ENCODE data around the gene CATSPERD.

DNA sequence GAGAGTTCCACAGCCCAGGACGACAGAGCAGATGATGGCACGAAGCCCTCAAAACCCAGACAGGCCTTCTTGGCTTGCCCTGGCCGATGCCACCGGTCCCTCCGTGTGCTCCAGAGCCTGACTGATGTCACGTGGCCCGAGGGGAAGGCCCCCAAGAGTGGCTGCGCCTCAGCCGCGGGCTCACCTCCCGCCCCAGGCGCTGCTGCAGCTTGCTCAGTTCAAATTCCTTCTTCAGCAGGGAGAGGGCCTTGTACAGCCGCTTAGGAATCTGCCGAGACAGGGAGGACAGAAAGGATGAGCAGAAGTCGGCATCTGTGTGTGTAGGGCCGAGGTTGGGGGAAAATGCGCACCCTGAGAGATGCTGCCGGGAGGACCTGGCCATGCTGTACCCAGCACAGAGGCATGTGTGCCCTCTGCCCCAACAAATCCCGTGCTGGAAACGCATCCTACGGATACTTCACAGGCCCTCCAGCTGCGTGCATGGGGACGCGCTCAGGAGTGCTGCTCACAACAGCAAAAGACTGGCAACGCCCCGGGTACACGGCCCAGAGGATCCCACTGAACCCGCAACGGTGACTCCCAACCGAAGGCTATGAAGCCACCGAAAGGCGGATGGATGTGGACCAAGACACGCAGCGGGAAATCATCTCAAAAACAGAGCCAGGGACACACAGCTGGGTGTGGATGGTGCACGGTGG, 13.4 kb upstream of the CATSPERD start:
- TF ChIP-seq, protein P1, sequence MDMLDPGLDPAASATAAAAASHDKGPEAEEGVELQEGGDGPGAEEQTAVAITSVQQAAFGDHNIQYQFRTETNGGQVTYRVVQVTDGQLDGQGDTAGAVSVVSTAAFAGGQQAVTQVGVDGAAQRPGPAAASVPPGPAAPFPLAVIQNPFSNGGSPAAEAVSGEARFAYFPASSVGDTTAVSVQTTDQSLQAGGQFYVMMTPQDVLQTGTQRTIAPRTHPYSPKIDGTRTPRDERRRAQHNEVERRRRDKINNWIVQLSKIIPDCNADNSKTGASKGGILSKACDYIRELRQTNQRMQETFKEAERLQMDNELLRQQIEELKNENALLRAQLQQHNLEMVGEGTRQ (IDR thresholded peaks at IDR 0.05; ENCODE audit: low read depth, low read length) = no peak
- no peak for TF ChIP-seq RFX5 (IDR thresholded peaks at IDR 0.05; ENCODE audit: low read depth, low read length)
- TF ChIP-seq, protein P2, sequence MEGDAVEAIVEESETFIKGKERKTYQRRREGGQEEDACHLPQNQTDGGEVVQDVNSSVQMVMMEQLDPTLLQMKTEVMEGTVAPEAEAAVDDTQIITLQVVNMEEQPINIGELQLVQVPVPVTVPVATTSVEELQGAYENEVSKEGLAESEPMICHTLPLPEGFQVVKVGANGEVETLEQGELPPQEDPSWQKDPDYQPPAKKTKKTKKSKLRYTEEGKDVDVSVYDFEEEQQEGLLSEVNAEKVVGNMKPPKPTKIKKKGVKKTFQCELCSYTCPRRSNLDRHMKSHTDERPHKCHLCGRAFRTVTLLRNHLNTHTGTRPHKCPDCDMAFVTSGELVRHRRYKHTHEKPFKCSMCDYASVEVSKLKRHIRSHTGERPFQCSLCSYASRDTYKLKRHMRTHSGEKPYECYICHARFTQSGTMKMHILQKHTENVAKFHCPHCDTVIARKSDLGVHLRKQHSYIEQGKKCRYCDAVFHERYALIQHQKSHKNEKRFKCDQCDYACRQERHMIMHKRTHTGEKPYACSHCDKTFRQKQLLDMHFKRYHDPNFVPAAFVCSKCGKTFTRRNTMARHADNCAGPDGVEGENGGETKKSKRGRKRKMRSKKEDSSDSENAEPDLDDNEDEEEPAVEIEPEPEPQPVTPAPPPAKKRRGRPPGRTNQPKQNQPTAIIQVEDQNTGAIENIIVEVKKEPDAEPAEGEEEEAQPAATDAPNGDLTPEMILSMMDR (conservative IDR thresholded peaks at IDR 0.05; ENCODE audit: low read depth, low read length) = no peak
- TF ChIP-seq RCOR1 (IDR thresholded peaks at IDR 0.05; ENCODE audit: insufficient replicate concordance, low read length) = no peak
- no peak for TF ChIP-seq RAD21 (IDR thresholded peaks at IDR 0.05; ENCODE audit: low read length)
- no peak for TF ChIP-seq MAFK (IDR thresholded peaks at IDR 0.05; ENCODE audit: low read depth, low read length)
- TF ChIP-seq BHLHE40 (IDR thresholded peaks at IDR 0.05; ENCODE audit: low read depth, low read length) = no peak
- TF ChIP-seq SMC3 (IDR thresholded peaks at IDR 0.05; ENCODE audit: low read depth, low read length) = no peak
- no peak for TF ChIP-seq CEBPB (IDR thresholded peaks at IDR 0.05; ENCODE audit: low read depth, low read length)
- no peak for TF ChIP-seq POLR2A (IDR thresholded peaks at IDR 0.05; ENCODE audit: low read depth, low read length)
- TF ChIP-seq FOS (IDR thresholded peaks at IDR 0.05; ENCODE audit: low read depth, low read length) = no peak
- no peak for TF ChIP-seq NFE2L2 (IDR thresholded peaks at IDR 0.05; ENCODE audit: low read depth, low read length)
